HL-60 (cell line): ENCODE measurements around the gene DUSP28.

ENCODE experiments used
- GABPA ChIP-seq: IDR thresholded peaks from 2 replicates; pipeline ENCODE4 v1.6.1; 2012; ENCODE audit warnings: low read depth
- POLR2AphosphoS5 ChIP-seq: IDR thresholded peaks from 2 replicates; pipeline ENCODE4 v1.6.1; 2012; ENCODE audit warnings: low read depth

DNA sequence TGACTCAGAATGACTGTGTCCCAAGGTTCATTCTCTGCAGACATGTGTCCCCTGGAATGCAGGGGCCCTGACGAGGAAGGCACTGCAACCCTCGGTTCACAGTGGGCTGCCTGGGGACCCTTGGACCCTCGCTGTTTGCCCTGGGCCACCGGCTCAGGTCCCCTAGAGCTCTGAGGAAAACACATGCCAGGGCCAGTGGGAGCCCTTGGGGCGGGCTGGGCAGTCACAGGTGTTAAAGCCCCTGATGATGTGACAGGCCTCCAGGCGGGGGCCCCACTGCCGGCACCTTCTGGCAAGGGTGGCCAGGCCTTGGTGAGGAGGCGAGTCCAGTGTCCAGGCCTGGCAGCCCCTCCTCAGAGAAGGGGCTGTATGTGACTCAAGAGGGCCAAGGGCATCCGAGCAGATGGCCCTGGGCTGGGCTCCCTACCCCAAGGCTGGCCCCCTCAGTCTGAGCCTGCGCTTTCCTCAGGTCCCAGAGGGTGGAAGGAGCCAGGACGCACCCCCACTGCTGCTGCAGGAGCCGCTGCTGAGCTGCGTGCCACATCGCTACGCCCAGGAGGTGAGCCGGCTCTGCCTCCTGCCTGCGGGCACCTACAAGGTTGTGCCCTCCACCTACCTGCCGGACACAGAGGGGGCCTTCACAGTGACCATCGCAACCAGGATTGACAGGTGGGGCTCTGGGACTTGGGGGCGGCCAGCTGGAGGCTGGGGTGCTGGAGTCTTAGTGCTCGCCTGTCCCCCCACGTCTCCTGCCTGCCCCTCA is 37.4 kb downstream of the DUSP28 start:
- TF ChIP-seq GABPA (no peak), POLR2AphosphoS5 (no peak)
